GM21619 (cell line): ENCODE results near the gene TBC1D5.

Experiments used
- ATAC-seq: cut with Tn5 transposase; IDR thresholded peaks from one replicate; pipeline ENCODE4 v1.9.1; 2021; ENCODE audit not compliant: unreplicated experiment

The TBC1D5 gene

GRCh38 chr3:17602126-17602525 lies 140.3 kb downstream of the TBC1D5 start:
- no peak for ATAC-seq

- ATAC-seq: no peak
These were observed 149.5 kb downstream of the TBC1D5 start for GRCh38 chr3:17592956-17593355.

- ATAC-seq: no peak
These were observed 152.0 kb downstream of the TBC1D5 start for GRCh38 chr3:17590465-17590864.

- no peak for ATAC-seq
These were observed 152.5 kb downstream of the TBC1D5 start for GRCh38 chr3:17589888-17590287.

- ATAC-seq: no peak
These were observed 154.0 kb downstream of the TBC1D5 start for GRCh38 chr3:17588422-17588821.

GRCh38 chr3:17585394-17586325 lies 156.8 kb downstream of the TBC1D5 start:
- ATAC-seq: no peak

- no peak for ATAC-seq
These were observed 158.4 kb downstream of the TBC1D5 start for GRCh38 chr3:17584066-17584465.

- no peak for ATAC-seq
These were observed 158.9 kb downstream of the TBC1D5 start for GRCh38 chr3:17583530-17583929.

- no peak for ATAC-seq
These were observed 160.9 kb downstream of the TBC1D5 start for GRCh38 chr3:17581421-17582080.

- no peak for ATAC-seq
These were observed 161.5 kb downstream of the TBC1D5 start for GRCh38 chr3:17580901-17581300.

GRCh38 chr3:17579289-17580031 lies 163.0 kb downstream of the TBC1D5 start:
- ATAC-seq: peak; percentile 97

GRCh38 chr3:17577796-17578520 lies 164.5 kb downstream of the TBC1D5 start:
- no peak for ATAC-seq

GRCh38 chr3:17573396-17573795 lies 169.0 kb downstream of the TBC1D5 start:
- peak; percentile 92 for ATAC-seq

- ATAC-seq: no peak
These were observed 170.7 kb downstream of the TBC1D5 start for GRCh38 chr3:17571686-17572085.

GRCh38 chr3:17562845-17563244 lies 179.6 kb downstream of the TBC1D5 start:
- ATAC-seq: no peak

GRCh38 chr3:17558565-17558964 lies 183.9 kb downstream of the TBC1D5 start:
- ATAC-seq: no peak

- ATAC-seq: no peak
These were observed 184.5 kb downstream of the TBC1D5 start for GRCh38 chr3:17557749-17558463.

GRCh38 chr3:17555525-17555924 lies 186.9 kb downstream of the TBC1D5 start:
- ATAC-seq: no peak

- no peak for ATAC-seq
These were observed 188.4 kb downstream of the TBC1D5 start for GRCh38 chr3:17554078-17554477.

GRCh38 chr3:17553080-17553479 lies 189.4 kb downstream of the TBC1D5 start:
- ATAC-seq: no peak
